Vagina (tissue), 2 donors: Measurements from ENCODE around the gene ANKRD1. TPM values are rescaled to one million over a fixed set of nuclear protein-coding genes. Genes with fewer than 3 reads are reported as not detected.
"Not testable (repeated sequence)": the region's sequence is repeated elsewhere in the genome, so short reads cannot be mapped to it uniquely, and the experiment has no call there.

ENCODE experiments used
- DNase-seq, 2 donors: peaks; one replicate each; pipeline ENCODE4 v3.0.0-alpha.2; 2017; ENCODE audit errors: extremely low spot score in 2 of 2
- H3K27ac ChIP-seq: fragments of 200-600 bp; sonication (generic); one replicate; pipeline ENCODE4 v1.5.1; 2019
- H3K27me3 ChIP-seq: fragments of 200-600 bp; sonication (generic); one replicate; pipeline ENCODE4 v1.5.1; 2019
- H3K36me3 ChIP-seq, 2 donors: fragments of 200-600 bp; sonication (generic); one replicate each; pipeline ENCODE4 v1.5.1; 2017 to 2019
- H3K4me1 ChIP-seq: fragments of 200-600 bp; sonication (generic); one replicate; pipeline ENCODE4 v1.5.1; 2019
- H3K4me3 ChIP-seq, 2 donors: fragments of 200-600 bp; sonication (generic); 1 replicate in 1 of 2; 2 replicates in 1 of 2; pipeline ENCODE4 v1.5.1; 2016 to 2019
- H3K9me3 ChIP-seq: fragments of 200-600 bp; sonication (generic); one replicate; pipeline ENCODE4 v1.5.1; 2019
- POLR2A ChIP-seq, 2 donors: fragments of 450-650 bp; IDR thresholded peaks; one replicate each; pipeline ENCODE4 v1.6.1; 2017; ENCODE audit warnings: antibody characterized with exemption in 2 of 2, mild to moderate bottlenecking in 2 of 2, moderate library complexity in 2 of 2
- POLR2AphosphoS5 ChIP-seq, 2 donors: sonication (generic); formaldehyde crosslinking; IDR thresholded peaks; one replicate each; pipeline ENCODE4 v1.9.0; 2017; ENCODE audit warnings: antibody characterized with exemption in 2 of 2, mild to moderate bottlenecking in 2 of 2, low read depth in 1 of 2; ENCODE audit not compliant: insufficient read depth in 1 of 2
- intact Hi-C: fragments of 100-400 bp; cut with DNase I; formaldehyde crosslinking; loops from one replicate; pipeline ENCODE4 v1.15.1; 2023
- total RNA-seq: library from RNA; depleted of rRNA; stranded (reverse); fragments of >200 nt; gene quantifications from one replicate; pipeline ENCODE4 v1.2.3, GENCODE V29; 2016
- TF ChIP-seq, protein P1 (sequence below), 3 experiments: fragments of 450-650 bp in 2 of 3; fragments of 200-600 bp in 1 of 3; sonication (generic) in 1 of 3; IDR thresholded peaks; one replicate each; pipeline ENCODE4 v1.5.1; 2017 to 2019; ENCODE audit warnings: antibody characterized with exemption in 3 of 3, mild to moderate bottlenecking in 2 of 3, moderate library complexity in 2 of 3

ANKRD1 gene
- total RNA-seq, 1 donor from 2014 or later = not detected

- peaks cover 0 to 43% of the 10 kb centered on the region in 2 donors for H3K36me3 ChIP-seq
- TF ChIP-seq POLR2AphosphoS5 (IDR thresholded peaks at IDR 0.05; ENCODE audit: insufficient read depth in 1 of 2, low read depth in 1 of 2) (no peak), POLR2A (IDR thresholded peaks at IDR 0.05) (no peak)
- TF ChIP-seq, protein P1, sequence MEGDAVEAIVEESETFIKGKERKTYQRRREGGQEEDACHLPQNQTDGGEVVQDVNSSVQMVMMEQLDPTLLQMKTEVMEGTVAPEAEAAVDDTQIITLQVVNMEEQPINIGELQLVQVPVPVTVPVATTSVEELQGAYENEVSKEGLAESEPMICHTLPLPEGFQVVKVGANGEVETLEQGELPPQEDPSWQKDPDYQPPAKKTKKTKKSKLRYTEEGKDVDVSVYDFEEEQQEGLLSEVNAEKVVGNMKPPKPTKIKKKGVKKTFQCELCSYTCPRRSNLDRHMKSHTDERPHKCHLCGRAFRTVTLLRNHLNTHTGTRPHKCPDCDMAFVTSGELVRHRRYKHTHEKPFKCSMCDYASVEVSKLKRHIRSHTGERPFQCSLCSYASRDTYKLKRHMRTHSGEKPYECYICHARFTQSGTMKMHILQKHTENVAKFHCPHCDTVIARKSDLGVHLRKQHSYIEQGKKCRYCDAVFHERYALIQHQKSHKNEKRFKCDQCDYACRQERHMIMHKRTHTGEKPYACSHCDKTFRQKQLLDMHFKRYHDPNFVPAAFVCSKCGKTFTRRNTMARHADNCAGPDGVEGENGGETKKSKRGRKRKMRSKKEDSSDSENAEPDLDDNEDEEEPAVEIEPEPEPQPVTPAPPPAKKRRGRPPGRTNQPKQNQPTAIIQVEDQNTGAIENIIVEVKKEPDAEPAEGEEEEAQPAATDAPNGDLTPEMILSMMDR (IDR thresholded peaks at IDR 0.05) = no peak
- no peak for DNase-seq
- no peak overlapping the region for H3K4me3 ChIP-seq
- H3K27ac ChIP-seq = no peak overlapping the region
- intact Hi-C loops = no loop called here
- no peaks in the 10 kb centered on the region for H3K4me1 ChIP-seq
- H3K27me3 ChIP-seq = no peaks in the 10 kb centered on the region
- no peaks in the 10 kb centered on the region for H3K9me3 ChIP-seq
Measured at GRCh38 chr10:90888387-90888786, 32.5 kb downstream of the ANKRD1 start.

DNA sequence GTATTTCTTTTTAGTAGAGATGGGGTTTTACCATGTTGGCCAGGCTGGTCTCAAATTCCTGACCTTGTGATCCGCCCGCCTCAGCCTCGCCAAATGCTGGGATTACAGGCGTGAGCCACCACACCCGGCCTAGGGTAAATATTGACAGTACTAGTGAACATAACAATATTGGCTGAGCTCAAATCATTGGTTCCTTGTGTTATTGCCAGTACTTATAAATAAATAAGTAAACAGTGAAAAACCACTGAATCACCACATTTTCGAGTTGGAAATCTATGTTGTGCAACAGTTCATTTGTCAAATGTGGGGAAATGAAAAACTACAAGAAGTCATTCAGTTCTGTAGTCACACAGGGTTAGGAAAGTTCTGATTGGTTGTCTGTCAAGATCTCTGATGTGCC, 33.3 kb downstream of the ANKRD1 start:
- intact Hi-C loops = no loop called here
- no peak overlapping the region for H3K4me3 ChIP-seq
- no peak for DNase-seq
- H3K36me3 ChIP-seq = peaks cover 0 to 42% of the 10 kb centered on the region in 2 donors
- H3K27me3 ChIP-seq = no peaks in the 10 kb centered on the region
- no peak overlapping the region for H3K27ac ChIP-seq
- TF ChIP-seq, protein P1 (IDR thresholded peaks at IDR 0.05) = no peak
- TF ChIP-seq POLR2A (IDR thresholded peaks at IDR 0.05) (no peak), POLR2AphosphoS5 (IDR thresholded peaks at IDR 0.05; ENCODE audit: insufficient read depth in 1 of 2, low read depth in 1 of 2) (no peak)
- H3K4me1 ChIP-seq = no peaks in the 10 kb centered on the region
- H3K9me3 ChIP-seq = no peaks in the 10 kb centered on the region

DNA sequence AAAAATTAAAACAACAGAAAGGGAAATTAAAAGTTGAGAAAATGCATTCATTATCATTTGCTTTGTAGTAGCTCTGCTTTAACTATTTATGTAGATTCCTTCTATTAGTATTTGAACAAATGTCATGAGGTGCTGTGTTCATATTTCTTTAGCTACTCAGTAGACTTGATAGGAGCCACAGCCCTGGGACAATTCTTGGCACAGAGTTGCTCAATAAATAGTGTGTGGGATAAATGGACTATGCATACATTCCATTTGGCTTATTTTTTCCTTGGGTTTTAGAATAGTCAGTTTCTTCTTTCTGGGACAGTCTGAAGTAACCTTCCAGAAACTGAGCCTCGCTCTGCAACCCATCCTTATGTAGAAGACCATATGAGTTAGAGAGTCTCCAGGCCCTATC, 35.7 kb downstream of the ANKRD1 start:
- no peak for DNase-seq
- TF ChIP-seq, protein P1 (IDR thresholded peaks at IDR 0.05) = no peak
- TF ChIP-seq POLR2AphosphoS5 (IDR thresholded peaks at IDR 0.05; ENCODE audit: insufficient read depth in 1 of 2, low read depth in 1 of 2) (no peak), POLR2A (IDR thresholded peaks at IDR 0.05) (no peak)
- Histone ChIP-seq H3K27ac (no peak overlapping the region), H3K4me3 (no peak overlapping the region), H3K36me3 (peaks cover 0 to 45% of the 10 kb centered on the region in 2 donors), H3K9me3 (no peaks in the 10 kb centered on the region), H3K4me1 (no peaks in the 10 kb centered on the region), H3K27me3 (no peaks in the 10 kb centered on the region)
- intact Hi-C loops = no loop called here

DNA sequence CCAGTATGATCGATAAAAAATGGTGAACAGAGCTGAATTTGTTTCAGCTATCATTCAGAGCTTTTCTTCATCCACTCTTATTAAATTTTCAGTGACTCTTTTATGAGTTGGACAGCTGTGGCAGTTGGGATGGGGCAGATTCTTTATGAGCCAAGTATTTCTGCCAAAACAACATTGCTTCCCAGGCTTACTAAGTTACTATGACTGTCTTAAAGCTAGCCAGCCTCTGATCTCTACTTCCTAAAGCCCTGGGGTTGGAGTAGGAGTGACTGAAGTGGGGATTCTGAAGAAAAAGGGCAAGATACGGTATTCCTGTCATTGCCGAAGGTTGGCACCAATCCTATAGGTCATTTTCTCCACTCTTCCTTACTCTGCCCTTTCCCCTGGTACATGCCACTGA, 36.5 kb downstream of the ANKRD1 start:
- no peak for TF ChIP-seq POLR2A (IDR thresholded peaks at IDR 0.05)
- TF ChIP-seq POLR2AphosphoS5 (IDR thresholded peaks at IDR 0.05; ENCODE audit: insufficient read depth in 1 of 2, low read depth in 1 of 2) = no peak
- TF ChIP-seq, protein P1 (IDR thresholded peaks at IDR 0.05) = no peak
- intact Hi-C loops = no loop called here
- no peaks in the 10 kb centered on the region for H3K9me3 ChIP-seq
- no peaks in the 10 kb centered on the region for H3K27me3 ChIP-seq
- H3K36me3 ChIP-seq = peaks cover 0 to 47% of the 10 kb centered on the region in 2 donors
- no peak overlapping the region for H3K27ac ChIP-seq
- DNase-seq = no peak
- H3K4me3 ChIP-seq = no peak overlapping the region
- no peaks in the 10 kb centered on the region for H3K4me1 ChIP-seq

GRCh38 chr10:90880059-90880719, 40.7 kb downstream of the ANKRD1 start:
- TF ChIP-seq, protein P1 (IDR thresholded peaks at IDR 0.05) = peak in 2 of 3 experiments; percentile 30 to 46
- DNase-seq, H3K9me3 ChIP-seq, H3K4me3 ChIP-seq, H3K27me3 ChIP-seq, intact Hi-C loops, H3K4me1 ChIP-seq, H3K27ac ChIP-seq: not testable (repeated sequence)
- H3K36me3 ChIP-seq = peaks cover 0 to 55% of the 10 kb centered on the region in 2 donors
